ENCODE data around the gene RAF1.

DNA sequence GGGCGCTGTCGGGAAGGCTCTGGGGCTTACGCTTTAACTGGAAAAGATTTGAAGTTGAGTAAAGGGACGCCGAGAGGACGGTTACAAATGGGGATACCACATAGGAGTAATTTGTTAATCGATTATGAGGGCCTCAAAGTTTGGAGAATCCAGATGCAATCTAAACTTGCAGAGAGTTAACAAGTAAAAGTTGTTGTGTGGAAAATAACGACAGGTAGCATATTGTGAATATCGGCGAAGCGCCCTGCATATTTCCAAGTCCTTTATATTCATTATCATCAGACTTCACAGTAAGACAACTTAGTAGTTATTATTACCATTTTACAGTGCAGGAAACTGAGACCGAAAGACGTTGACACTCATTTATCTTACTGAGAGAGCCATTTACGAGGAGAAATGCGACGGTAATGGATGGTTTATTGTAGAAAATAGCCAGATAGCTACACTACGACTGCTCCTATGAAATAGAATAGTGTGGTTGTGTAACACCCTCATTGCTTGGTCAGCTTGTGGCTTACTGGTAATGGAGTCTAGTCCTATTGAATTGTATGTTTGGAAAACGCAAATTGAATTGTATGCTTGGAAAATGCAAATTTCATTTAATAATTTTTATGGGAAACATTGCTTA, 106.3 kb downstream of the RAF1 start:
- TF ChIP-seq, protein P1, sequence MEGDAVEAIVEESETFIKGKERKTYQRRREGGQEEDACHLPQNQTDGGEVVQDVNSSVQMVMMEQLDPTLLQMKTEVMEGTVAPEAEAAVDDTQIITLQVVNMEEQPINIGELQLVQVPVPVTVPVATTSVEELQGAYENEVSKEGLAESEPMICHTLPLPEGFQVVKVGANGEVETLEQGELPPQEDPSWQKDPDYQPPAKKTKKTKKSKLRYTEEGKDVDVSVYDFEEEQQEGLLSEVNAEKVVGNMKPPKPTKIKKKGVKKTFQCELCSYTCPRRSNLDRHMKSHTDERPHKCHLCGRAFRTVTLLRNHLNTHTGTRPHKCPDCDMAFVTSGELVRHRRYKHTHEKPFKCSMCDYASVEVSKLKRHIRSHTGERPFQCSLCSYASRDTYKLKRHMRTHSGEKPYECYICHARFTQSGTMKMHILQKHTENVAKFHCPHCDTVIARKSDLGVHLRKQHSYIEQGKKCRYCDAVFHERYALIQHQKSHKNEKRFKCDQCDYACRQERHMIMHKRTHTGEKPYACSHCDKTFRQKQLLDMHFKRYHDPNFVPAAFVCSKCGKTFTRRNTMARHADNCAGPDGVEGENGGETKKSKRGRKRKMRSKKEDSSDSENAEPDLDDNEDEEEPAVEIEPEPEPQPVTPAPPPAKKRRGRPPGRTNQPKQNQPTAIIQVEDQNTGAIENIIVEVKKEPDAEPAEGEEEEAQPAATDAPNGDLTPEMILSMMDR (IDR thresholded peaks at IDR 0.05 in 2 of 3, conservative IDR thresholded peaks at IDR 0.05 in 1 of 3; ENCODE audit: borderline replicate concordance in 1 of 3, insufficient read depth in 1 of 3, low read depth in 2 of 3, low read length in 2 of 3): no peak
- TF ChIP-seq POLR2AphosphoS5 (IDR thresholded peaks at IDR 0.05; ENCODE audit: low read depth, low read length): no peak
- no peak for TF ChIP-seq JUND (IDR thresholded peaks at IDR 0.05)
